HEK293 (cell line): ENCODE results near the gene RAD52.
"Not testable (repeated sequence)": the region's sequence is repeated elsewhere in the genome, so short reads cannot be mapped to it uniquely, and the experiment has no call there.

ENCODE experiments used
- CTCF ChIA-PET: fragments of 350-600 bp; formaldehyde crosslinking; extraction: SDS; loops from one replicate; lab custom pipeline; 2021; ENCODE audit warnings: antibody characterized with exemption; lab: Yijun Ruan, JAX
- POLR2A ChIA-PET: fragments of 300-600 bp; formaldehyde crosslinking; extraction: SDS; loops from one replicate; lab custom pipeline; 2020; ENCODE audit warnings: antibody characterized with exemption, inconsistent platforms; lab: Yijun Ruan, JAX
- H3K27ac ChIP-seq: fragments of 200-500 bp; sonication (Bioruptor generic); 2 replicates; pipeline ENCODE4 v1.5.1; 2014; ENCODE audit warnings: low read depth, low read length, control low read depth, inconsistent platforms; ENCODE audit errors: extremely low read depth
- H3K36me3 ChIP-seq, 2 experiments: fragments of 200-500 bp in 1 of 2; sonication (Bioruptor generic) in 1 of 2; 1 replicate in 1 of 2; 2 replicates in 1 of 2; pipeline ENCODE4 v1.5.1; 2014 to 2017; ENCODE audit warnings: inconsistent platforms in 2 of 2, low read length in 2 of 2; ENCODE audit not compliant: control insufficient read depth in 2 of 2, insufficient read depth in 1 of 2
- H3K4me1 ChIP-seq: fragments of 200-500 bp; sonication (Bioruptor generic); 2 replicates; pipeline ENCODE4 v1.5.1; 2014; ENCODE audit warnings: mild to moderate bottlenecking, low read length, inconsistent platforms; ENCODE audit not compliant: control insufficient read depth, insufficient read depth
- H3K4me3 ChIP-seq: 2 replicates; pipeline ENCODE4 v1.5.1; 2011; ENCODE audit warnings: low read depth, mild to moderate bottlenecking, control low read depth, low read length, moderate library complexity
- H3K9me3 ChIP-seq: fragments of 200-500 bp; sonication (Bioruptor generic); 2 replicates; pipeline ENCODE4 v1.5.1; 2014; ENCODE audit warnings: low read depth, low read length, inconsistent platforms; ENCODE audit not compliant: control insufficient read depth, insufficient read depth
- BCL11B ChIP-seq: fragments of 450-650 bp; formaldehyde crosslinking; IDR thresholded peaks from 2 replicates; pipeline ENCODE4 v1.5.1; 2016; ENCODE audit warnings: low read depth, missing biosample characterization, missing genetic modification characterization
- KLF8 ChIP-seq: fragments of 450-650 bp; formaldehyde crosslinking; IDR thresholded peaks from 2 replicates; pipeline ENCODE4 v1.5.1; 2016; ENCODE audit warnings: missing biosample characterization, missing genetic modification characterization
- REPIN1 ChIP-seq: fragments of 450-650 bp; formaldehyde crosslinking; IDR thresholded peaks from 2 replicates; pipeline ENCODE4 v1.5.1; 2017; ENCODE audit warnings: missing biosample characterization, missing genetic modification characterization, low read depth
- TCF7L2 ChIP-seq: IDR thresholded peaks from 2 replicates; pipeline ENCODE4 v1.6.1; 2011; ENCODE audit warnings: low read depth, mild to moderate bottlenecking, inconsistent platforms, low read length, moderate library complexity, borderline replicate concordance
- ZBTB20 ChIP-seq: fragments of 450-650 bp; formaldehyde crosslinking; IDR thresholded peaks from 2 replicates; pipeline ENCODE4 v1.5.1; 2016; ENCODE audit warnings: missing biosample characterization, missing genetic modification characterization
- ZBTB44 ChIP-seq: fragments of 450-650 bp; IDR thresholded peaks from 2 replicates; pipeline ENCODE4 v1.5.1; 2018; ENCODE audit warnings: missing biosample characterization, mild to moderate bottlenecking, missing genetic modification characterization
- ZNF132 ChIP-seq: fragments of 450-650 bp; formaldehyde crosslinking; IDR thresholded peaks from 2 replicates; pipeline ENCODE4 v1.5.1; 2017; ENCODE audit warnings: missing biosample characterization, missing genetic modification characterization, borderline replicate concordance
- ZNF335 ChIP-seq: fragments of 450-650 bp; formaldehyde crosslinking; conservative IDR thresholded peaks from 2 replicates; pipeline ENCODE4 v1.5.1; 2016; ENCODE audit warnings: missing biosample characterization, missing genetic modification characterization
- ZNF394 ChIP-seq: fragments of 450-650 bp; formaldehyde crosslinking; IDR thresholded peaks from 2 replicates; pipeline ENCODE4 v1.5.1; 2016; ENCODE audit warnings: missing biosample characterization, missing genetic modification characterization, mild to moderate bottlenecking, moderate library complexity, borderline replicate concordance
- ZSCAN4 ChIP-seq: fragments of 450-650 bp; formaldehyde crosslinking; IDR thresholded peaks from 2 replicates; pipeline ENCODE4 v1.5.1; 2017; ENCODE audit warnings: missing biosample characterization, missing genetic modification characterization
- ZXDB ChIP-seq: fragments of 450-650 bp; formaldehyde crosslinking; IDR thresholded peaks from 2 replicates; pipeline ENCODE4 v1.5.1; 2016; ENCODE audit warnings: missing biosample characterization, missing genetic modification characterization
- TF ChIP-seq, protein P1 (sequence below): fragments of 450-650 bp; formaldehyde crosslinking; IDR thresholded peaks from 2 replicates; pipeline ENCODE4 v1.5.1; 2016; ENCODE audit warnings: missing biosample characterization, missing genetic modification characterization, low read depth

RAD52 gene

DNA sequence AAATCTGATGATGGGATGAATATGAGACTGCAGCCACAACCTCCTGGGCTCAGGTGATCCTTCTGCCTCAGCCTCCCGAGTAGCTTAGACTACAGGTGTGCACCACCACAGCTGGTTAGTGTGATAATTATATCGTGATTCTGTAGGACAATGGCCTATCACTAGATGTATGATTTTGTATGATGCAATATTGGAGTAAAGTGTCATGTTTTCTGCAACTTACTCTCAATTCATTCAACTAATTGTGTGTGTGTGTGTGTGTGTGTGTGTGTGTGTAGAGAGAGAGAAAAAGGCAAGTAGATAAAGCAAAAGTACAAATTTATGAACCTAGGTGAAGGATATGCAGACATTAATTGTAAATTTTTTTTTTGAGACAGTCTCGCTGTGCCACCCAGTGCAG lies 10.7 kb downstream of the RAD52 start:
- CTCF ChIA-PET: interaction anchor here (0.7 to 1.9 kb wide), 2 partner anchors 154 to 485 kb away, joined by 5 read pairs; no protein-coding TSS in a partner anchor
- no peak for TF ChIP-seq TCF7L2
- TF ChIP-seq ZSCAN4 (tag by site-specific recombination): peak; percentile 66; the same call in 1 of the 2 replicates
- TF ChIP-seq, all 188 proteins: peak for 1

DNA sequence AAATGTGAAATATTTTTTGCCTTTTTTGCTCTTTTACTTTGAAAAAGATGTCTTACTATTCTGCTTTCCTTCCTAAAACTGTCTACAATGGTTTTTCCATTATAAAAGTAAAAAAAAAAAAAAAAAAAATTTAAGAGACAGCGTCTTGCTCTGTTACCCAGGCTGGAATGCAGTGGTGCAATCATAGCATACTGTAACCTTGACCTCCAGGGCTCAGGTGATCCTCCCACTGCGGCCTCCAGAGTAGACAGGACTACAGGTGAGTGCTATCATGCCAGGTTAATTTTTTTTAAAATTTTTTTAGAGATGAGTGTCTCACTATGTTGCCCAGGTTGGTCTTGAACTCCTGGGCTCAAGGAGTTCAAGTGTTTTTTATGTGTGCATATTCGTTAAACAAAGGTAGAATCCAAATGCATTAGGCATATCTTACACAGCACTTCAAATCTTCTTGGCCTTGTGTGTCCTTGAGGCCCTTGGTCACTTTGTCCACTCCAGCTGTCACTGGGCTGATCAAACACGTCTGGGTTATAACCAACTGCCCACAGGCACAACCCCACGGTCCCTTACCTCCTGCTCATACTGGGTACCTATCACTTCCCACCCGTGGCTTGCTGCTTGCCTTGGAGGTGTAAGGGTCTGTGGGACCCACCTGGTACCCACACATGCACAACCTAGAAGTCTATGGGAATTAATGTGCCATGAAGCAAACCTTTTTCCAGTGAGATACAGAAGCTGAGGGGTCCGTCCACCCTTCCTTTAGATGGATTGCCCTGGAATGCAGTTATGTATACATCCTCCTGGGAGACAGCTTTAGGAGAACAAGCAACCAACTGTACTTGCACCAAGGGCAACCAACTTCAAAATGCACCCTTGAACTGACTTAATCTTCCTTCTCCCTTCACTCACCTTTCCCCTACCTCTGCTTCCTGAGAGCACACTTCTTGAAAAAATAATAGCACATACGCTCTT lies 12.8 kb downstream of the RAD52 start:
- Histone ChIP-seq H3K36me3 (peaks cover 13 to 37% of the 10 kb centered on the region in 2 experiments; a peak in 2 of 3 replicates), H3K27ac (no peak overlapping the region)
- CTCF ChIA-PET: no interaction called here
- POLR2A ChIA-PET: no interaction called here
- TF ChIP-seq ZNF394 (tag by site-specific recombination) (no peak), BCL11B (no peak), KLF8 (no peak), ZNF335 (no peak), ZNF132 (tag by site-specific recombination) (no peak), REPIN1 (tag by site-specific recombination) (no peak), ZBTB44 (tag by site-specific recombination) (no peak), ZBTB20 (tag by site-specific recombination) (no peak), ZXDB (no peak)
- TF ChIP-seq, protein P1, sequence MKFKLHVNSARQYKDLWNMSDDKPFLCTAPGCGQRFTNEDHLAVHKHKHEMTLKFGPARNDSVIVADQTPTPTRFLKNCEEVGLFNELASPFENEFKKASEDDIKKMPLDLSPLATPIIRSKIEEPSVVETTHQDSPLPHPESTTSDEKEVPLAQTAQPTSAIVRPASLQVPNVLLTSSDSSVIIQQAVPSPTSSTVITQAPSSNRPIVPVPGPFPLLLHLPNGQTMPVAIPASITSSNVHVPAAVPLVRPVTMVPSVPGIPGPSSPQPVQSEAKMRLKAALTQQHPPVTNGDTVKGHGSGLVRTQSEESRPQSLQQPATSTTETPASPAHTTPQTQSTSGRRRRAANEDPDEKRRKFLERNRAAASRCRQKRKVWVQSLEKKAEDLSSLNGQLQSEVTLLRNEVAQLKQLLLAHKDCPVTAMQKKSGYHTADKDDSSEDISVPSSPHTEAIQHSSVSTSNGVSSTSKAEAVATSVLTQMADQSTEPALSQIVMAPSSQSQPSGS (tag by site-specific recombination): no peak
- TF ChIP-seq, all 188 proteins: peak for 0
- Histone ChIP-seq H3K4me1 (no peaks in the 10 kb centered on the region), H3K4me3 (no peak overlapping the region), H3K9me3 (no peaks in the 10 kb centered on the region)

More for the DNA sequence above, 10.7 kb downstream of the RAD52 start:
- POLR2A ChIA-PET: no interaction called here
- no peak overlapping the region for H3K27ac ChIP-seq
- no peaks in the 10 kb centered on the region for H3K9me3 ChIP-seq
- peaks cover 24 to 45% of the 10 kb centered on the region in 2 experiments; a peak in 2 of 3 replicates for H3K36me3 ChIP-seq
- H3K4me1 ChIP-seq: no peaks in the 10 kb centered on the region
- H3K4me3 ChIP-seq: no peak overlapping the region

DNA sequence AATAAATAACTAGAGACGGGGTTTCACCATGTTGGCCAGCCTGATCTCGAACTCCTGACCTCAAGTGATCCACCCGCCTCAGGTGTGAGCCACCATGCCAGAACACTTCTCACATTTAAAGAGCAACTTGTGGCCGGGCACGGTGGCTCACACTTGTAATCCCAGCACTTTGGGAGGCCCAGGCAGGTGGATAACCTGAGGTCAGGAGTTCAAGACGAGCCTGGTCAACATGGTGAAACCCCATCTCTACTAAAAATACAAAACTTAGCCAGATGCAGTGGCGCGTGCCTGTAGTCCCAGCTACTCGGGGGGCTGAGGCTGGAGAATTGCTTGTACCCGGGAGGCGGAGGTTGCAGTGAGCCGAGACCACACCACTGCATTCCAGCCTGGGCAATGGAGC lies 13.6 kb downstream of the RAD52 start:
- CTCF ChIA-PET: interaction anchor here (0.6 kb wide), 1 partner anchor 157 kb away, joined by 3 read pairs; no protein-coding TSS in a partner anchor
- H3K27ac ChIP-seq, POLR2A ChIA-PET, H3K9me3 ChIP-seq, H3K4me1 ChIP-seq, H3K4me3 ChIP-seq: not testable (repeated sequence)
- H3K36me3 ChIP-seq: peaks cover 12 to 44% of the 10 kb centered on the region in 2 experiments; a peak in 2 of 3 replicates
